GM12874 (cell line): ENCODE measurements around the gene SCN10A.

ENCODE experiments used
- CTCF ChIP-seq: IDR thresholded peaks from 2 replicates; pipeline ENCODE4 v1.5.1; 2011; ENCODE audit warnings: low read depth, mild to moderate bottlenecking, control low read depth, low read length, moderate library complexity; ENCODE audit not compliant: insufficient read depth

SCN10A gene

GRCh38 chr3:38647217-38647970 is 168.6 kb downstream of the SCN10A start:
- TF ChIP-seq CTCF, result no peak
